NCI-H774 (cell line): ENCODE results near the gene FAM131A.
A peak's percentile ranks its signal among the peaks of the same experiment; 100 is the strongest.
"Not testable (repeated sequence)": the region's sequence is repeated elsewhere in the genome, so short reads cannot be mapped to it uniquely, and the experiment has no call there.

Experiments
- DNase-seq: peaks from one replicate; lab custom pipeline; 2025; lab: John Stamatoyannopoulos, UW

Gene FAM131A

GRCh38 chr3:184317201-184317600, 20.2 kb upstream of the FAM131A start:
- DNase-seq = no peak

GRCh38 chr3:184320104-184320445, 17.3 kb upstream of the FAM131A start:
- DNase-seq = peak; percentile 53

GRCh38 chr3:184321666-184322065, 15.7 kb upstream of the FAM131A start:
- DNase-seq = no peak

GRCh38 chr3:184322731-184323487, 14.5 kb upstream of the FAM131A start:
- no peak for DNase-seq

- no peak for DNase-seq
Observed at GRCh38 chr3:184323696-184324095, 13.7 kb upstream of the FAM131A start.

GRCh38 chr3:184325269-184325668, 12.1 kb upstream of the FAM131A start:
- DNase-seq = no peak

- DNase-seq = no peak
Observed at GRCh38 chr3:184325715-184326369, 11.6 kb upstream of the FAM131A start.

GRCh38 chr3:184327171-184327570, 10.2 kb upstream of the FAM131A start:
- no peak for DNase-seq

GRCh38 chr3:184328516-184328915, 8.9 kb upstream of the FAM131A start:
- DNase-seq = no peak

GRCh38 chr3:184332370-184333090, 4.9 kb upstream of the FAM131A start:
- no peak for DNase-seq

GRCh38 chr3:184333190-184333589, 4.2 kb upstream of the FAM131A start:
- no peak for DNase-seq

- no peak for DNase-seq
Observed at GRCh38 chr3:184333700-184334099, 3.7 kb upstream of the FAM131A start.

- no peak for DNase-seq
Observed at GRCh38 chr3:184334470-184335158, 2.8 kb upstream of the FAM131A start.

GRCh38 chr3:184335291-184335660, 2.1 kb upstream of the FAM131A start:
- DNase-seq = no peak

GRCh38 chr3:184335661-184336546, 1.5 kb upstream of the FAM131A start:
- peak; percentile 91 for DNase-seq

- DNase-seq = peak; percentile 30
Observed at GRCh38 chr3:184336547-184337398, 627 bp upstream of the FAM131A start.

GRCh38 chr3:184337981-184338380, 581 bp downstream of the FAM131A start:
- no peak for DNase-seq

- peak; percentile 88 for DNase-seq
Observed at GRCh38 chr3:184338511-184338945, 1.1 kb downstream of the FAM131A start.

GRCh38 chr3:184339001-184339400, 1.6 kb downstream of the FAM131A start:
- no peak for DNase-seq

- DNase-seq = not testable (repeated sequence)
Observed at GRCh38 chr3:184339451-184340135, 2.2 kb downstream of the FAM131A start.
